Activated T-cell treated with anti-CD3 and anti-CD28 coated beads, Interleukin-2, amount 50 U/mL, for 4 hours (primary cell): ENCODE measurements around the gene RPL39L. TPM values are rescaled to one million over a fixed set of nuclear protein-coding genes. Genes with fewer than 3 reads are reported as not detected.

Experiments used
- ATAC-seq, 2 donors: fragments of 200-7000 bp; cut with Tn5 transposase; one replicate each; pipeline ENCODE4 v1.10.0; 2021
- DNase-seq: peaks from one replicate; pipeline ENCODE4 v3.0.0-alpha.2; 2020
- H3K27me3 Mint-ChIP-seq: one replicate; pipeline ENCODE4 v1.8.0; 2021; ENCODE audit warnings: low read depth, mixed read lengths
- H3K36me3 Mint-ChIP-seq: one replicate; pipeline ENCODE4 v1.8.0; 2022; ENCODE audit warnings: mixed read lengths; ENCODE audit not compliant: insufficient read depth
- H3K4me1 Mint-ChIP-seq: one replicate; pipeline ENCODE4 v1.8.0; 2021; ENCODE audit warnings: low read depth, mixed read lengths
- H3K4me3 Mint-ChIP-seq: one replicate; pipeline ENCODE4 v1.8.0; 2021; ENCODE audit warnings: mild to moderate bottlenecking, moderate library complexity, mixed read lengths
- H3K9me3 Mint-ChIP-seq: one replicate; pipeline ENCODE4 v1.8.0; 2021; ENCODE audit warnings: mixed read lengths
- total RNA-seq, 3 donors: library from RNA; stranded (reverse); gene quantifications; one replicate each; pipeline ENCODE4 v1.2.1, GENCODE V29; 2021

RPL39L gene
- total RNA-seq, 3 donors from 2014 or later = 4.1 to 5.6 (median 4.7) TPM

DNA sequence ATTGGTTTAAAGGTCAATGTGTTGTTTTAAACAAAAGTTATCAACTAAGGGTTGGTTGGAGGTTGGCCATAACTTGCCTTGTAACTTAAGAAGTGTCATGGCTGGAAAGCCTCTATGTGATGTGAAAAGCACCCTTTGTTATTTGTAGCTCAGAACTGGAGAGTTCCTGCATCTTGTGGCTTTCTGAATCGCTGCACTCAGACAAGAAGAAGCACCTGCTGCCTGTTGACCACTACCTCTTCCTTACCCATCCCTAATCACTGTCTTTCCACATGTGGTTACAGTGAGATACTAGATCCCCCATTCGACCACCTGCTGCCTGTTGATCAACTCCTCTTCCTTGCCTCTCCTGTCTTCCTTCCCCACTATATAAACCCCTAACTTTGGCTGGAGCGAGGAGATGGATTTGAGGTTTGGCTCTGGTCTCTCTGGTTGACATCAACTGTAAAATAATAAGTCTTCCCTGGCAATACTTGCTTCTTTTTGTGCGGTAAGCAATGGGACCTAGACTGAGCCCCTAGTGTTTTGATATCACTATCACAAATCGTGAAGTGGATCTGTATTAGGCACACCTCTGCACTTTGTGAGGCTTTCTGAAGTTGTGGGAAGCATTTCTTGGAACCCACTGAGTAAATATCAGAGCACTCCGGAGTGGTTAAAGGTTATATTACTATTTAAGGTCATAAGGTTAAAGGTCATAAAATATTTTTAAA, 13.8 kb downstream of the RPL39L start:
- no peak for ATAC-seq
- no peak overlapping the region for H3K4me3 Mint-ChIP-seq
- no peaks in the 10 kb centered on the region for H3K27me3 Mint-ChIP-seq
- H3K9me3 Mint-ChIP-seq = peaks cover 13% of the 10 kb centered on the region
- H3K4me1 Mint-ChIP-seq = peaks cover 19% of the 10 kb centered on the region
- peaks cover 10% of the 10 kb centered on the region for H3K36me3 Mint-ChIP-seq
- no peak for DNase-seq

DNA sequence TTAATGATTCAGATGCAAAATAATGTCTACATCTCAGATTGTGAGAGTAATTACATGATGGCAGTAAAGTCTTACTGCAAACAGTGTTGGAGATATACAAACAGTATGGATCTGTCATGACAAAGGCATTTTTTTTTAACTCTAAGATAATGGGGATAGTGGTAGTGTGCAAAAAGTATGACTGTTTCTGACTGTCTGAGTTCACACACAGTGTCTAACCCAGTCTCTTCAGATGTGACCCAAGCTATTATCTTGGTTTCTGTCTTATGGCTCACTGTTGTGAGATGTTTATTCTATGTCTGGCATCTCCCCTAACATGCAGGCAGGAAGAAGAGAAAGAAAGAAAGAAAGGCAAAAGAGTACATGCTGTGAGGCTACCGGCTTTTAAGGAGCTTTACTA, 17.0 kb downstream of the RPL39L start:
- H3K4me1 Mint-ChIP-seq = peaks cover 2% of the 10 kb centered on the region

DNA sequence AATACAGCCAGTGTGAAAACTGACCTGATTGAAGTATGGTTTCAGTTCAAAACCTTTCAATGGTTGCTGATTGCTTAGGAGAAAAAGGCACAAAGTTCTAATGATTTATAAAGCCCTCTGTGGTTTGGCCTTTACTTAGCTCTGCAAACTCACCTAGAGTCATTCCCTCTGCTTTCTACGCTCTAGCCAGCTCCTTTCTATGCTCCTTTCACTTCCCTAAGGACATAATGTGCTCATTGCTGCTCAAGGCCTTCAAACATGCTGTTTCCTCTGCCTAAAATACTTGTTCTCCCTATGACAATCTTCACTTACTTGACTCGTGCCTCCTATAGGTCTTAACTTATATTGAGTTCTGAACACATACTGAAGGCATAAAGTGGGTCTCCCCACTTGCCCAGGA, 19.0 kb downstream of the RPL39L start:
- Mint-ChIP-seq H3K27me3 (no peaks in the 10 kb centered on the region), H3K36me3 (peaks cover 4% of the 10 kb centered on the region), H3K4me3 (no peak overlapping the region), H3K9me3 (no peaks in the 10 kb centered on the region), H3K4me1 (no peaks in the 10 kb centered on the region)
- ATAC-seq = no peak
- DNase-seq = no peak

More for the DNA sequence above, 17.0 kb downstream of the RPL39L start:
- no peak for DNase-seq
- peaks cover 6% of the 10 kb centered on the region for H3K36me3 Mint-ChIP-seq
- no peak for ATAC-seq
- H3K9me3 Mint-ChIP-seq = peaks cover 4% of the 10 kb centered on the region
- no peak overlapping the region for H3K4me3 Mint-ChIP-seq
- no peaks in the 10 kb centered on the region for H3K27me3 Mint-ChIP-seq

DNA sequence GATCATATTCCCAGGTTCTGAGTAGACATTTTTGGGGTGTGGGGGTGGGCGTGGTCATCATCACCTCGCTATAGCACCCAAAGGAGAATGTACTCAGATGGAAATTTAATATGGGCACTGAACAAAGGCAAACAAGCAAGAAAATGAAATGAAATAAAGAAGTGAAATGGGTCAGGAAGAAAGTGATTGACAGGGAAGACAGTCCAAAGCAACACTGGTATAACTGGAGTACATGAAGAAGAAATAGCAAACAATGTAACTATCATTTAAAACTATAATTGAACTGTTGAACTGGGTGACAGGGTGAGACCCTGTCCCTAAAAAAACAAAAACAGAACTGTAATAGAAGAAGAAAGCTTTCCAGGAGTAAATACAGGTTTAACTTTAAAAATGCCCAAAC, 24.8 kb downstream of the RPL39L start:
- H3K27me3 Mint-ChIP-seq = no peaks in the 10 kb centered on the region
- no peaks in the 10 kb centered on the region for H3K9me3 Mint-ChIP-seq
- no peak for DNase-seq
- H3K4me3 Mint-ChIP-seq = no peak overlapping the region
- peaks cover 5% of the 10 kb centered on the region for H3K4me1 Mint-ChIP-seq
- ATAC-seq = no peak
- no peaks in the 10 kb centered on the region for H3K36me3 Mint-ChIP-seq

DNA sequence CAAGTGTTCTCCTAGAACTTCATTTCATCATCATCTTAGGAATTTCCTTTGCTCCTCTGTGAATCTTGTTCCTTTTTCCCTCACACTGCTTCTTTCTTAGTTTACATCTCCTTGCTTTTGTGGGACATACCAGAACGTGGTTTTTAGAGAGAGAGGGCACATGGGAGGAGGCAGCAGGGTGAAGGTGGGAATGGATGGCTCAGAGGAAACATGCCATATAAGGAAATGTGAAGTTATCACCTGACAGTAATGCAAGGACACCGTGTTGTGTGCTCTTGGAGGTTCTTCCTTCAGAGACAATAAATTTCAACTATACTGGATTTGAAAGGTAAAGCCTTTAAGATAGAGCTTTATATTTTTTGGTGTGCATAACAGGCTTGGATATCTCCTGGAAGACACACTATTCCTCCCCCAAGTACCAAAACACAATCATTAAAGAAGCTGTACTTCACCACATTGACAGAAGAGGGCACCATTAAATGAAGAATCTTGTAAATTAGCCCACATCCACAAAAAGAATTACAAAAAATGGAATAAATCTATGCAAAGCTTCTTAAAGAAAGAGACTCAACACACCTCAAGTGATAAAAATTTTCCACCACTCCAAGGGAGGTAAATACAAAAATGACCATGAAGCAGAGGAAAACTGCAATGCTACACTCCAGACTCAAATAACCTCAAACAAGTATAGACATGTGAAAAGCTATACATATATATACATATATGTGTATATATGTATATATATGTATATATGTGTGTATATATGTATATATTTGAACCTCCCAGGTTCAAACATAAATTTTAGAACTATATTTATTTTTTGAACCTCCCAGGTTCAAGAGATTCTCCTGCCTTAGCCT, 26.1 kb downstream of the RPL39L start:
- DNase-seq = no peak
- Mint-ChIP-seq H3K4me1 (peaks cover 5% of the 10 kb centered on the region), H3K9me3 (no peaks in the 10 kb centered on the region), H3K4me3 (no peak overlapping the region), H3K36me3 (no peaks in the 10 kb centered on the region), H3K27me3 (no peaks in the 10 kb centered on the region)
- peak; percentile 38 to 48 for ATAC-seq

DNA sequence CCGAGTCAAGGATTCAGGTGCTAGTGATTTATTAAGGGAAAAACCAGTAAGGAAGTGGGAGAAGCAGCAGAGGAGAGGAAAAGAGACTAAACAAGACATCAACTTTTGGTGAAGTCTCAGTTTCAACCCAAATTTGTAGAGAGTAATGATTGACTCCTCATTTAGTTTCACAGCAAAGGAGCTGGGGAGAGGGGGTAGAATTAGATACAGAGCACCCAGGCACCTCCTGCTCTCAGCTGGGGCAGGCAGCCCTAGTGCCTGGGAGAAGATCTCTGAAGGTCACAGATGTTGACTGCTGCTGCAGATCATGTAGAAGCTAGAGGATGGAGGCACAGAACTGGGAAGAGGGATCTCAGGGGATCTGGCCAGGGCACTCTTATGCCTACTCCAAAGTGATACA, 29.1 kb downstream of the RPL39L start:
- Mint-ChIP-seq H3K36me3 (no peaks in the 10 kb centered on the region), H3K27me3 (no peaks in the 10 kb centered on the region), H3K9me3 (no peaks in the 10 kb centered on the region), H3K4me1 (peaks cover 5% of the 10 kb centered on the region), H3K4me3 (no peak overlapping the region)
- DNase-seq (no peak), ATAC-seq (no peak)

DNA sequence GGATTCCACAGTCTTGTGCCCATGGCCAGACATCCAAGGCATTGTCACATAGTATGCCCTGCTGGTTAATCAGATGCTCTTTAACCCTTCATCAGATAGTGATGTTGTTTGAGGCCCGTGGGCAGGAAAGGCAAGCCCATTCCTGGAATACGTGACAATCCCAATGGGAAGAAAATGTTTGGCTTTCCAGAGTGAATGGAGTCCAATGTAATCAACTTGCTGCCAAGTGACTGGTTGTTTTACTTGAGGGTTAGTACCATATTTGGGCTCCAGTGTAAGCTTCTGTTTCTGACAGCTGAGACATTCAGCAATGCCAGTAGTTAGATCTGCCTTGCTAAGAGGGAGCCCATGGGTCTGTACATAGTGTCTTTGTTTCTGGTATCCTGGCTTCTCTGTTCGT, 31.3 kb downstream of the RPL39L start:
- H3K36me3 Mint-ChIP-seq = no peaks in the 10 kb centered on the region
- no peak for ATAC-seq
- no peak overlapping the region for H3K4me3 Mint-ChIP-seq

DNA sequence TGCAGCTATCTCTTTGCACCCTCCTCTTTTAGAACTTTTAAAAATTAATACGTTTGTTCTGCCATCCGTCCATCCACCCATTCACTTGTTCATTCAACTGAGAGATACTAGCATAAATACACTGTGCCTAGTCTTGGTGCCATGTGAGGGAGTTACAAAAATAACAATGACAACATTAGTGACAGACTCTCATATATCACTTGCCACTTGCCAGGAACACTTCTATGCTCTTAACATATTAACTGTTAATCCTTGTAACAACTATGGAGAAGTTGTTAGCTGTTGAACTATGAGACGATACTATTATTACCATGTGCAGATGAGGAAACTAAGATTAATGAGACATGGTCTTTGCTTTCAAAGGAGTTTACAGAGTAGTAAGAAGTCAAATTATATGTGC, 33.6 kb downstream of the RPL39L start:
- ATAC-seq = no peak
- peaks cover 18% of the 10 kb centered on the region for H3K4me1 Mint-ChIP-seq

More for the DNA sequence above, 31.3 kb downstream of the RPL39L start:
- H3K4me1 Mint-ChIP-seq = peaks cover 4% of the 10 kb centered on the region
- no peaks in the 10 kb centered on the region for H3K9me3 Mint-ChIP-seq
- DNase-seq = no peak
- H3K27me3 Mint-ChIP-seq = no peaks in the 10 kb centered on the region

DNA sequence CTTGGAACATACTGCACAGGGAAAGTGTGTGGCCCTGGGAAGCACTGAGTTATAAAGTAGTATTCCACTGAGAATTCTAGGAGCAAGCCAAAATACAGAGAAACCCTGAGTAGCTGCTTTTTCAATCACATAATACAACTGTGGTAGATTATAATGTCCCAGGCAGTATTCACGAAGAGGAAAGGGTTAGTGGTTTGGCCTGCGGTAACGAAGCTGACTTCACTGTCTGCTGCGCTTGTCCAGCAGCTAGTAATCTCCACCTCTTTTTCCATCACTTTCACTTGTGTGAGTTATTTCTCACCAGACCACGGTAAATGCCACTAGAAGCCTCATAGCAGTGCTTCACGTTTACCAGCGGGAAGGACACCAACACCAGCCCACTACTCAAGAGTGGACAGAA, 34.4 kb downstream of the RPL39L start:
- Mint-ChIP-seq H3K27me3 (no peaks in the 10 kb centered on the region), H3K4me1 (peaks cover 18% of the 10 kb centered on the region), H3K9me3 (no peaks in the 10 kb centered on the region), H3K36me3 (no peaks in the 10 kb centered on the region), H3K4me3 (no peak overlapping the region)
- no peak for DNase-seq
- ATAC-seq = no peak

More for the DNA sequence above, 33.6 kb downstream of the RPL39L start:
- DNase-seq = no peak
- no peaks in the 10 kb centered on the region for H3K36me3 Mint-ChIP-seq
- H3K4me3 Mint-ChIP-seq = no peak overlapping the region
- H3K27me3 Mint-ChIP-seq = no peaks in the 10 kb centered on the region
- no peaks in the 10 kb centered on the region for H3K9me3 Mint-ChIP-seq

DNA sequence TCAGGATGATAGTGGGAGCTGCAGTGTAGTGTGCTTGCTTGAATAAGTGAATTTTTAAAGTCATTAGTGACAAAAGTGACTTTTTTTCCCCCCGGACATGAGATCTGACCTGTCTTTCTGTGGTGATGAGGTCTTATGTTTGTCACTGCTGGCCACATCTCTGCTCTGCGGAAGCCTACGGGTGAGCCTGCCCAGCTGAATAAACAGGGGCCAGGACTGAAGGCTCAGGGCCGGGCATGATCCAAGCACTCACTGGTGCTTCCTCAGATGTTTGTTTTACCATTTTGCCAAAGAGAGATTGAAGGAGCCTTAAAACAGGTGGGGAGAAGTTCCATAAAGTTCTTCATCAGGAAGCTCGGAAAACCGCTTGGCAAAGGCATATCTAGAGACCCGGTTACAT, 35.0 kb downstream of the RPL39L start:
- Mint-ChIP-seq H3K4me1 (peaks cover 18% of the 10 kb centered on the region), H3K9me3 (no peaks in the 10 kb centered on the region), H3K4me3 (no peak overlapping the region), H3K27me3 (no peaks in the 10 kb centered on the region), H3K36me3 (no peaks in the 10 kb centered on the region)
- DNase-seq (no peak), ATAC-seq (no peak)

DNA sequence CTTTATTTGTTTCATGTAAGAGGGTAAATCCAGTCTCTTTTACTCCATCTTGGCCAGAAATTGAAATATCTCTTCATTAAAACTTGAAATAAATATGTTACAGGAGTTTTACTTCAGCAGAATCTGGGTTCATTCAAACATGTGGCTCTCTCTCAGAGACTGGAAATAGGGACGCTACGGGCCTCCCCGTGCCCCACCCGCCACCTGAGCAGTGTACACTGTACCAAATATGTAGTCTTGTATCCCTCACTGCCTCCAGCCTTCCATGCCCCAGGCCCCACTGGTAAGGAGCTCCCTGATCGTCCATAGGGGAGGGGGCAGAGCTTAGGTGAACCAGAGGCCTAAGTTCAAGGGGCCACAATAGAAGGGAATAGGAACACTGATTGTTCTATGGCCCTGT, 36.0 kb downstream of the RPL39L start:
- Mint-ChIP-seq H3K9me3 (no peaks in the 10 kb centered on the region), H3K36me3 (no peaks in the 10 kb centered on the region), H3K4me3 (no peak overlapping the region), H3K4me1 (peaks cover 27% of the 10 kb centered on the region), H3K27me3 (no peaks in the 10 kb centered on the region)
- ATAC-seq (no peak), DNase-seq (no peak)

DNA sequence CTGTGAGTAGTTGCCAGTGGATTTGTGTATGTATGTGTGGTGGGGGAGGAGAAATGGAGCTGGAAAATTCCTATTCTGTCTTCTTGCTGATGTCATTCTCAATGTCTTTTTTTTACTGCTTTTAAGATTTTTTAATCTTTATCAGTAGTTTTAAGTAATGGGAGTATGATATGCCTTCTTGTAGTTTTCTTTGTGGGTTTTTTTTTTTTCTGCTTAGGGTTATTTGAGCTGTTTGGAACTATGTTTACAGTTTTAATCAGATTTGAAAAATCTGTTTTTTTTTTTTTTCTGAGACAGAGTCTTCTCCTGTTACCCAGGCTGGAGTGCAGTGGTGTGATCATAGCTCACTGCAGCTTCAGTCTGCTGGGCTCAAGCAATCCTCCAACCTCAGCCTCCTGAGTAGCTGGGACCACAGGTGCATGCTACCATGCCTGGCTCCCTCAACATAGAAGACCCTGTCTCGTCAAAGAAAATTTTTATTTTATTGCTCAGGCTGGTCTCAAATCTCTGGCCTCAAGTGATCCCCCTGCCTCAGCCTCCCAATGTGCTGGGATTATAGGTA, 37.1 kb downstream of the RPL39L start:
- Mint-ChIP-seq H3K36me3 (no peaks in the 10 kb centered on the region), H3K4me3 (peak overlapping the region; percentile 59), H3K27me3 (no peaks in the 10 kb centered on the region), H3K4me1 (peaks cover 32% of the 10 kb centered on the region), H3K9me3 (peaks cover 4% of the 10 kb centered on the region)
- DNase-seq (no peak), ATAC-seq (no peak)

DNA sequence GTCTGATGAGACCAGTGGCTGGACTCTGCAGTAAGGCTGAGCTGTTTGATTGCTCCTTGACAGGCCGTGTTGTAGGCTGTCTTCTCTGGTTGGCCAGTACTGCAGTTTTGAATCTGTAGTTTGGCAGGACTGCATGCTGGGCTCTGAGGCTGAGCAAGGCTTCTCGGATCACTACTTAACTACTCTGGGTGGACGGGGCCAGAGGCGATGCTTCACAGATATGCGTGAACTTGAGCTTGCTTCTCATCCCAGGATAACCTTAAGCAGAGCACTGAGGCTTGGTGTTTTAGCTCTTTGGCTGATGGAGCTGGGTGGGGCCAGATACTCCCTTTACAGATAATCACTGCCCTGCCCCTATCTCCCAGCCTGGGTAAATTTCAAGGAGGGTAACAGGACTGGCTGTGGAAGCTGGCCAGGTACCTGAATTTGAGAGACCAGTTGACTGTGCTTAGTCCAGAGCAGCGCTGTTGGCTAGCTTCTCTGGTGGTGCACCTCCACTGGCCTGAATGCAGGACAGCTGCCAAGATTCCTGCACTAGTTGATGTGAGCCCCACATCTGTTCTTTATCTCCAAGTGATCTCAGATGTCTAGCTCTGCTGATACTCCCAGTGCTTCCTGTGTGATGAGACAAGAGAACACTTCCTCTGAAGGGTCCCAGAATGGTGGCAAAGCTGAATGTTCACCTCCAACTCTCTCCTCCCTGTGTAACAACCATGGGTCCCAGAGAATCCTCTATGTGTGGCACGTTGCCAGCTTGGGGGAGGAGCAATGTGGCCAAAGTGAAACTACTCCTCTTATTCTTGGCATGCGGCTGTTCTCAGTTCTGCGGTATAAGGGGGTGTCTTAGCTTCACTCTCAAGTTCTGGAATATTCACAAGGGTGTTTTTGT, 37.9 kb downstream of the RPL39L start:
- Mint-ChIP-seq H3K9me3 (peaks cover 6% of the 10 kb centered on the region), H3K36me3 (no peaks in the 10 kb centered on the region), H3K4me1 (peaks cover 39% of the 10 kb centered on the region), H3K27me3 (no peaks in the 10 kb centered on the region), H3K4me3 (peak overlapping the region; percentile 59)
- DNase-seq (peak; percentile 55), ATAC-seq (peak; percentile 62 to 69)

DNA sequence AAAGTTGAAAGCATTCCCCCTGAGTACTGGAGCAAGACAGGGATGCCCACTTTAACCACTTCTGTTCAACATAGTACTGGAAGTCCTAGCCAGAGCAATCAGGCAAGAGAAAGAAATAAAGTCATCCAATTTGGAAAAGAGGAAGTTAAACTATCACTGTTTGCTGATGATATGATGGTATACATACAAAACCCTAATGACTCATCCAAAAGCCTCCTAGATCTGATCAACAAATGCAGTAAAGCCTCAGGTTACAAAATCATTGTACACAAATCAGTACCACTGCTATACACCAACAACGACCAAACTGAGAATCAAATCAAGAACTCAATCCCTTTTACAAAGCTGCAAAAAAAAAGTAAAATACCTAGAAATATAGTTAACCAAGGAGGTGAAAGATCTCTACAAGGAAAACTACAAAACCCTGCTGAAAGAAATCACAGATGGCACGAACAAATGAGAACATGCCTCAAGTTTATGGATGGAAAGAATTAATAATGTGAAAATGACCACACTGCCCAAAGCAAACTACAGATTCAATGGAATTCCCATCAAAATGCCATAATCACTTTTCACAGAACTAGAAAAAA, 40.3 kb downstream of the RPL39L start:
- no peaks in the 10 kb centered on the region for H3K36me3 Mint-ChIP-seq
- peaks cover 41% of the 10 kb centered on the region for H3K4me1 Mint-ChIP-seq
- ATAC-seq (no peak), DNase-seq (no peak)
- H3K27me3 Mint-ChIP-seq = no peaks in the 10 kb centered on the region
- peaks cover 13% of the 10 kb centered on the region for H3K9me3 Mint-ChIP-seq
- H3K4me3 Mint-ChIP-seq = no peak overlapping the region
